HepG2 (cell line): Measurements from ENCODE around the gene ZNF213. TPM values are rescaled to one million over a fixed set of nuclear protein-coding genes. Genes with fewer than 3 reads are reported as not detected.

Source experiments
- CBFB ChIP-seq: sonication (generic); formaldehyde crosslinking; IDR thresholded peaks from 2 replicates; pipeline ENCODE4 v1.4.0; 2020; ENCODE audit warnings: missing genetic modification reagents
- CBX1 ChIP-seq: IDR thresholded peaks from one replicate; pipeline ENCODE4 v1.6.1; 2016; ENCODE audit warnings: antibody characterized with exemption, low read depth
- CHD4 ChIP-seq: fragments of 200-600 bp; sonication (generic); IDR thresholded peaks from 2 replicates; pipeline ENCODE4 v1.7.0; 2017; ENCODE audit warnings: mild to moderate bottlenecking, low read length, borderline replicate concordance
- FOXP4 ChIP-seq: sonication (generic); formaldehyde crosslinking; IDR thresholded peaks from 2 replicates; pipeline ENCODE4 v1.4.0; 2020; ENCODE audit warnings: missing genetic modification reagents
- HNRNPL ChIP-seq: fragments of 200-400 bp; formaldehyde crosslinking; IDR thresholded peaks from 2 replicates; pipeline ENCODE4 v1.6.1; 2017; ENCODE audit warnings: mild to moderate bottlenecking, low read depth, low read length
- MAFK ChIP-seq, 2 experiments: IDR thresholded peaks in 1 of 2; conservative IDR thresholded peaks in 1 of 2; 2 replicates each; pipeline ENCODE4 v1.6.1; 2011; ENCODE audit warnings: improper control_type of control experiment in 2 of 2, low read length in 2 of 2
- MNT ChIP-seq: fragments of 450-650 bp; IDR thresholded peaks from 2 replicates; pipeline ENCODE4 v1.6.1; 2016
- SOX6 ChIP-seq, 2 experiments: fragments of 450-650 bp in 1 of 2; sonication (generic) in 1 of 2; formaldehyde crosslinking in 1 of 2; IDR thresholded peaks; 2 replicates each; pipeline versions ENCODE4 v1.4.0 to v1.6.1; 2017 to 2020; ENCODE audit warnings: antibody characterized with exemption in 1 of 2, mild to moderate bottlenecking in 1 of 2, missing genetic modification reagents in 1 of 2
- TBP ChIP-seq: sonication (generic); formaldehyde crosslinking; IDR thresholded peaks from 2 replicates; pipeline ENCODE4 v1.5.0; 2020; ENCODE audit warnings: missing genetic modification reagents
- TSC22D2 ChIP-seq: sonication (generic); formaldehyde crosslinking; IDR thresholded peaks from 2 replicates; pipeline ENCODE4 v1.5.1; 2020; ENCODE audit warnings: missing genetic modification reagents, mild to moderate bottlenecking, borderline replicate concordance
- XRCC5 ChIP-seq: fragments of 200-400 bp; formaldehyde crosslinking; optimal IDR thresholded peaks from 2 replicates; pipeline ENCODE3; 2017; ENCODE audit warnings: mild to moderate bottlenecking, low read length
- ZMYM4 ChIP-seq: sonication (generic); formaldehyde crosslinking; IDR thresholded peaks from 2 replicates; pipeline ENCODE4 v1.8.1; 2023; ENCODE audit warnings: mild to moderate bottlenecking, missing genetic modification reagents
- ZNF280D ChIP-seq: sonication (generic); formaldehyde crosslinking; IDR thresholded peaks from 2 replicates; pipeline ENCODE4 v1.5.1; 2020; ENCODE audit warnings: mild to moderate bottlenecking, missing genetic modification reagents
- ZNF496 ChIP-seq: sonication (generic); formaldehyde crosslinking; IDR thresholded peaks from 2 replicates; pipeline ENCODE4 v1.8.1; 2023; ENCODE audit warnings: mild to moderate bottlenecking, moderate library complexity, missing genetic modification reagents; ENCODE audit not compliant: insufficient replicate concordance
- polyA plus RNA-seq, 8 experiments: library from polyadenylated mRNA; depleted of rRNA in 3 of 8; stranded (reverse) in 7 of 8; unstranded in 1 of 8; fragments of >200 nt; fragmentation: Illumina TruSeq in 4 of 8; extraction: Trizol in 4 of 8; gene quantifications; 2 replicates each; pipeline versions ENCODE4 v1.2.1 to v1.2.3, GENCODE V29; 2011 to 2016; ENCODE audit warnings: low read depth in 4 of 8, missing spikeins in 1 of 8, mixed read lengths in 1 of 8; ENCODE audit not compliant: insufficient read depth in 1 of 8
- total RNA-seq, 5 experiments: library from RNA; depleted of rRNA; stranded (reverse); fragments of >200 nt; fragmentation: Illumina TruSeq; extraction: Trizol; gene quantifications; 2 replicates each; pipeline ENCODE4 v1.2.3, GENCODE V29; 2016; ENCODE audit warnings: low read depth in 1 of 5

Gene ZNF213
- total and polyA plus RNA-seq, 2 of the 13 experiments (the other 11 are each of a cell fraction or from before 2014, with no cell fraction given), result 0.59 to 0.97 TPM

- TF ChIP-seq ZNF280D (CRISPR knock-in tag), result no peak
- TF ChIP-seq FOXP4, result peak; percentile 29; the same call in 1 of the 2 replicates
- no peak for TF ChIP-seq ZNF496 (CRISPR knock-in tag)
- TF ChIP-seq ZMYM4 (CRISPR knock-in tag), result 0 out of 2 replicates have a peak, but pooled peaks have one; percentile 15
- no peak for TF ChIP-seq SOX6 (IDR thresholded peaks at IDR 0.05)
- TF ChIP-seq SOX6 (CRISPR knock-in tag; IDR thresholded peaks at IDR 0.05), result no peak
- TF ChIP-seq CHD4, result peak; percentile 73; the same call in 1 of the 2 replicates
- 0 out of 2 replicates have a peak, but pooled peaks have one; percentile 16 for TF ChIP-seq TSC22D2 (CRISPR knock-in tag)
- peak; percentile 47 for TF ChIP-seq CBX1
- no peak for TF ChIP-seq CBFB (CRISPR knock-in tag)
- TF ChIP-seq HNRNPL, result no peak
- no peak for TF ChIP-seq TBP (CRISPR knock-in tag)
- 0 out of 4 replicates have a peak, but pooled peaks of 1 of the 2 experiments have one; percentile 16 for TF ChIP-seq MAFK (conservative IDR thresholded peaks at IDR 0.05 in 1 of 2, IDR thresholded peaks at IDR 0.05 in 1 of 2; ENCODE audit: low read length in 2 of 2)
- TF ChIP-seq MNT, result peak; percentile 56
- peak; percentile 44 for TF ChIP-seq XRCC5
Measured at GRCh38 chr16:3173892-3174617, 39.2 kb downstream of the ZNF213 start (continued).
